C4-2B (cell line): ENCODE results near the gene PRKD2.

Source experiments
- H3K27ac ChIP-seq: fragments of 450-650 bp; 2 replicates; pipeline ENCODE4 v1.5.1; 2017
- CTCF ChIP-seq: fragments of 450-650 bp; conservative IDR thresholded peaks from 2 replicates; pipeline ENCODE4 v1.5.1; 2017; ENCODE audit warnings: mild to moderate bottlenecking
- ZFX ChIP-seq: fragments of 450-650 bp; IDR thresholded peaks from 2 replicates; pipeline ENCODE4 v1.6.1; 2017

PRKD2 gene

GRCh38 chr19:46646402-46646801 is 70.5 kb downstream of the PRKD2 start:
- TF ChIP-seq CTCF, result no peak
- no peak for TF ChIP-seq ZFX
- H3K27ac ChIP-seq, result no peak overlapping the region

DNA sequence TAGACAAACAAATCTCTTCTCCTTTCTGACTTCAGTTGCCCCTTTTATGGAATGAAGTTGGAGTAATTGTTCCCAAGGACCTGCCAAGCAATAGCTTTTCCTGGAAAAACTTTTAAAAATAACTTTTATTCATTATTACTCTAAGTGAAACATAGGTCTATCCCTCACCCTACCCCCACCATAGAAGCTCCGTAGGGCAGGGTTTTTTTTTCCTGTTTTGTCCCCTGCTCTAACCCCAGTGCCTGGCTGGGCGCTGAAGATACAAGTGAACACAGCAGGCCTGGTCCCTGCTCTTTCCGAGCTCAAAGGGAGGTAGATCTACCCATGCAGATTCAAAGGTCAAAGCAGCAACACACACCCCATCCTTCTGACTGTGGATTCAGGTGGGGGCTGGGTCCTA is 72.2 kb downstream of the PRKD2 start:
- no peak overlapping the region for H3K27ac ChIP-seq
- TF ChIP-seq ZFX (no peak), CTCF (no peak)

GRCh38 chr19:46640656-46641055 is 76.3 kb downstream of the PRKD2 start:
- TF ChIP-seq ZFX, result no peak
- TF ChIP-seq CTCF, result no peak
- no peak overlapping the region for H3K27ac ChIP-seq

DNA sequence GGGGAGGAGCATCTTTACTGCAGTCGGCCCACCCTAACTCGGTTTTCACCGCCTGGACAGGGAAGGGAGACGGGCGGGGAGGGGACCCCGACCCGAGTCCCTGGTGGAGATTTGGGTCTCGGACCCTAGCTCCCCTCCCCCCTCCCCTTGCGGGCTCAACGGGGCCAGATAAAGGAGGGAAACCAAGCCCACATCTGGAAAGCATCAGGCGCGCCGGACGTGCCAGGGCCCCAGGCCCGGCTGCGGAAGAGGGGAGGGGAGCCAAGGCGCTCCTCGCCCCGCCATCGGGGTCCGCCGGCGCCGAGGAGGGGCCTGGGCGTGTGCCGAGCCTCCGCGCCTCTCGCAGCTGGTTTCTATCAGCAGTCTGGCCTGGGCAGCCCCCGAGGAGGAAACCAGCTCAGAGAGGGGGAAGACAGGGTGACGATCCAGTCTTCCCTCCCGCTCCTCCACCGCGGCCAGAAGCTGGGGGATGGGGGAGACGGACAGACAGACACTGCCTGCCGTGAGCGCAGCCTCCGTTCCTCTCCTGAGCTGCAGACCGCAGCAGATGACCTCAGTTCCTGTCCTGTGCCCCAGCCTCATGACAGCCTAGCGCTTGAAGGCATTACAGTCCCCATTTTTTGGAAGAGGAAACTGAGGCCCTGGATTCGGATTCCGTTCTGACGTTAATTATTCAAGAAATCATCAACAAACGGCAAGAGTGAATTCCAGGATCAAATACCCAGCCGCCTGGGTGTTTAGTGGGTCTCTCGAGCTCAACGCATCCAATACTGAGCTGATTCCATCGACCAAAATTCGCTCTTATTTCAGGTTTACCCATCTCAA is 77.3 kb downstream of the PRKD2 start:
- no peak for TF ChIP-seq CTCF
- TF ChIP-seq ZFX, result no peak
- H3K27ac ChIP-seq, result no peak overlapping the region

- TF ChIP-seq ZFX, result no peak
- no peak for TF ChIP-seq CTCF
- no peak overlapping the region for H3K27ac ChIP-seq
These were observed 79.7 kb downstream of the PRKD2 start for GRCh38 chr19:46637224-46637623.

GRCh38 chr19:46635920-46636761 is 80.8 kb downstream of the PRKD2 start, which contains the start of gene GNG8:
GNG8 (minus strand) TSS chr19:46636202; CDS start chr19:46634682, 1,520 bp downstream.
- TF ChIP-seq CTCF, result no peak
- no peak for TF ChIP-seq ZFX
- no peak within 1 kb of the TSS for H3K27ac ChIP-seq

- no peak for TF ChIP-seq ZFX
- no peak for TF ChIP-seq CTCF
- H3K27ac ChIP-seq, result no peak overlapping the region
These were observed 82.2 kb downstream of the PRKD2 start for GRCh38 chr19:46634656-46635218.
